Gastrocnemius medialis (tissue), 4 donors: Measurements from ENCODE around the gene BAAT.

ENCODE experiments used
- POLR2A ChIP-seq, 2 donors: fragments of 450-650 bp; IDR thresholded peaks; one replicate each; pipeline ENCODE4 v1.6.1; 2017; ENCODE audit warnings: antibody characterized with exemption in 2 of 2, mild to moderate bottlenecking in 2 of 2, moderate library complexity in 2 of 2
- TF ChIP-seq, protein P1 (sequence below), 5 experiments: fragments of 450-650 bp in 3 of 5; fragments of 200-600 bp in 2 of 5; sonication (generic) in 2 of 5; IDR thresholded peaks in 4 of 5; conservative IDR thresholded peaks in 1 of 5; 1 replicate in 4 of 5; 2 replicates in 1 of 5; pipeline ENCODE4 v1.5.1; 2016 to 2019; ENCODE audit warnings: antibody characterized with exemption in 5 of 5, mild to moderate bottlenecking in 3 of 5, moderate library complexity in 3 of 5

DNA sequence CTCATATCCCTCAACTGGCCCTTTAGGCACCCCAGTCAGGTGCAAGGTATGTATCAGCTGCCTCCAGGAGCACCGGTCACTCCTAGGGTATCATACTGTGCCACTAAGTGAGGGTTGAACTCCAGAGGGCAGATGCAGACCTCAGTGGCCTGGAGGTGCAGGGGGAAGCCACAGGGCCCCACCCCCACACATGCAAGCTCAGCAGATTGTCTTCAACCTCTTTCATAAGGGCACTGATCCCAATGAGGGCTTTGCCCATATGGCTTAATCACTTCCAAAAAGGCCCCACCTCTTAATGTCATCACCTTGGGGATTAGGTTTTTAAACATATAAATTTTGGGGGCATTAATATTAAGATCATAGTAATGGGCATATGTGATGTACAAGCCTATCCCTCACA is 28.2 kb downstream of the BAAT start:
- TF ChIP-seq POLR2A (IDR thresholded peaks at IDR 0.05): no peak
- TF ChIP-seq, protein P1, sequence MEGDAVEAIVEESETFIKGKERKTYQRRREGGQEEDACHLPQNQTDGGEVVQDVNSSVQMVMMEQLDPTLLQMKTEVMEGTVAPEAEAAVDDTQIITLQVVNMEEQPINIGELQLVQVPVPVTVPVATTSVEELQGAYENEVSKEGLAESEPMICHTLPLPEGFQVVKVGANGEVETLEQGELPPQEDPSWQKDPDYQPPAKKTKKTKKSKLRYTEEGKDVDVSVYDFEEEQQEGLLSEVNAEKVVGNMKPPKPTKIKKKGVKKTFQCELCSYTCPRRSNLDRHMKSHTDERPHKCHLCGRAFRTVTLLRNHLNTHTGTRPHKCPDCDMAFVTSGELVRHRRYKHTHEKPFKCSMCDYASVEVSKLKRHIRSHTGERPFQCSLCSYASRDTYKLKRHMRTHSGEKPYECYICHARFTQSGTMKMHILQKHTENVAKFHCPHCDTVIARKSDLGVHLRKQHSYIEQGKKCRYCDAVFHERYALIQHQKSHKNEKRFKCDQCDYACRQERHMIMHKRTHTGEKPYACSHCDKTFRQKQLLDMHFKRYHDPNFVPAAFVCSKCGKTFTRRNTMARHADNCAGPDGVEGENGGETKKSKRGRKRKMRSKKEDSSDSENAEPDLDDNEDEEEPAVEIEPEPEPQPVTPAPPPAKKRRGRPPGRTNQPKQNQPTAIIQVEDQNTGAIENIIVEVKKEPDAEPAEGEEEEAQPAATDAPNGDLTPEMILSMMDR (IDR thresholded peaks at IDR 0.05 in 4 of 5, conservative IDR thresholded peaks at IDR 0.05 in 1 of 5): no peak
